ENCODE measurements around the gene CTSE. TPM values are rescaled to one million over a fixed set of nuclear protein-coding genes. Genes with fewer than 3 reads are reported as not detected.

The CTSE gene
- polyA plus RNA-seq, 1 donor (not counting 4 experiments of a cell fraction or from before 2014, with no cell fraction given): 0.33 TPM

DNA sequence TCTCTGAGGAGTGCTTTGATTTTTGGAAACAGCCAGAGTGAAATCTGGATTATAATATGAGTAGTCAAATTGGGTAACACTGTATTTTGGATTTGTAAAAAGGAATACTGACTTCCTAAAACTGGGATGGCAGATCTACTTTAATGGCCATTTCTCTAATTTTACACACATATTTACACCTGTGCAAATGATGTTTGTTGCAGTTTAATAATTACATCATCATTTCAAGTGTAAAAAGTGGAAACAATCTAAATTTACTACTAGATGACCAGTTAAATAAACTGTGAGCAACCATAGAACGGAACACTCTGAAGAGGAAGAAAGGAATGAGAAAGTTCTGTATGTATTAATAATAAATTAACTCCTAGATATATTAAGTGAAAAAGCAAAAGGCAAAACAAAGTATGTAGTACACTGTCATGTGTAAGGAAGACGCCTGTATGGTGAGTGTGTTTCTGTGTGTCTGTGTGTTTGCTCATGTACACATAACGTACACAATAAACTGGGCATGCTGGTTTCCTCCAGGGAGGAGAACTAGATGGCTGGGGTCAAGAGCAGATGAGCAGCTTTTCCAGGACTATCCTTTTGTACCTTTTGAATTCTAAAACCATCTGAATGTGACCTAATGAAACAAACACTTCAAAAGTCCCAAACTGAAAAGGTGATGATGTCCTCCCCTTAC is 26.4 kb upstream of the CTSE start:
- FAIRE-seq (no peak), DNase-seq (ENCODE audit: low read depth, low spot score) (no peak)
- Histone ChIP-seq H3K4me3 (ENCODE audit: control insufficient read depth in 2 of 3, extremely low read depth in 1 of 3, insufficient read depth in 2 of 3, low read depth in 1 of 3, low read length in 3 of 3) (no peak overlapping the region), H3K36me3 (ENCODE audit: control insufficient read depth in 2 of 2, extremely low read depth in 1 of 2, insufficient read depth in 2 of 2, low read length in 2 of 2) (no peaks in the 10 kb centered on the region), H4K20me1 (ENCODE audit: control insufficient read depth, extremely low read depth, insufficient read depth, low read length) (no peaks in the 10 kb centered on the region), H2AFZ (ENCODE audit: control insufficient read depth, low read length) (no peak overlapping the region), H3K4me1 (ENCODE audit: control insufficient read depth, extremely low read depth, insufficient read depth, low read length) (peaks cover 7% of the 10 kb centered on the region), H3K9ac (ENCODE audit: control insufficient read depth, extremely low read depth, insufficient read depth, low read length) (no peak overlapping the region), H3K9me1 (ENCODE audit: control insufficient read depth, extremely low read depth, insufficient read depth, low read length) (no peaks in the 10 kb centered on the region), H3K4me2 (ENCODE audit: control insufficient read depth, extremely low read depth, insufficient read depth, low read depth, low read length) (no peak overlapping the region), H3K27me3 (ENCODE audit: control insufficient read depth, extremely low read depth, insufficient read depth, low read length) (no peaks in the 10 kb centered on the region), H3K9me3 (ENCODE audit: control insufficient read depth, low read depth, low read length) (no peaks in the 10 kb centered on the region), H3K79me2 (ENCODE audit: control insufficient read depth, insufficient read depth, low read length) (no peaks in the 10 kb centered on the region), H3K27ac (ENCODE audit: control insufficient read depth, insufficient read depth, low read length) (no peak overlapping the region)
- TF ChIP-seq EZH2 (IDR thresholded peaks at IDR 0.05; ENCODE audit: low read length): no peak
- TF ChIP-seq, protein P1, sequence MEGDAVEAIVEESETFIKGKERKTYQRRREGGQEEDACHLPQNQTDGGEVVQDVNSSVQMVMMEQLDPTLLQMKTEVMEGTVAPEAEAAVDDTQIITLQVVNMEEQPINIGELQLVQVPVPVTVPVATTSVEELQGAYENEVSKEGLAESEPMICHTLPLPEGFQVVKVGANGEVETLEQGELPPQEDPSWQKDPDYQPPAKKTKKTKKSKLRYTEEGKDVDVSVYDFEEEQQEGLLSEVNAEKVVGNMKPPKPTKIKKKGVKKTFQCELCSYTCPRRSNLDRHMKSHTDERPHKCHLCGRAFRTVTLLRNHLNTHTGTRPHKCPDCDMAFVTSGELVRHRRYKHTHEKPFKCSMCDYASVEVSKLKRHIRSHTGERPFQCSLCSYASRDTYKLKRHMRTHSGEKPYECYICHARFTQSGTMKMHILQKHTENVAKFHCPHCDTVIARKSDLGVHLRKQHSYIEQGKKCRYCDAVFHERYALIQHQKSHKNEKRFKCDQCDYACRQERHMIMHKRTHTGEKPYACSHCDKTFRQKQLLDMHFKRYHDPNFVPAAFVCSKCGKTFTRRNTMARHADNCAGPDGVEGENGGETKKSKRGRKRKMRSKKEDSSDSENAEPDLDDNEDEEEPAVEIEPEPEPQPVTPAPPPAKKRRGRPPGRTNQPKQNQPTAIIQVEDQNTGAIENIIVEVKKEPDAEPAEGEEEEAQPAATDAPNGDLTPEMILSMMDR (optimal IDR thresholded peaks at IDR 0.05 in 1 of 3, IDR thresholded peaks at IDR 0.05 in 1 of 3, conservative IDR thresholded peaks at IDR 0.05 in 1 of 3; ENCODE audit: extremely low read depth in 1 of 3, insufficient read depth in 2 of 3, low read length in 3 of 3): no peak
- dilution Hi-C loops (cut with MboI; ENCODE audit: extremely low pct_ligation_motif_present, low sequenced_read_pairs): no loop called here

DNA sequence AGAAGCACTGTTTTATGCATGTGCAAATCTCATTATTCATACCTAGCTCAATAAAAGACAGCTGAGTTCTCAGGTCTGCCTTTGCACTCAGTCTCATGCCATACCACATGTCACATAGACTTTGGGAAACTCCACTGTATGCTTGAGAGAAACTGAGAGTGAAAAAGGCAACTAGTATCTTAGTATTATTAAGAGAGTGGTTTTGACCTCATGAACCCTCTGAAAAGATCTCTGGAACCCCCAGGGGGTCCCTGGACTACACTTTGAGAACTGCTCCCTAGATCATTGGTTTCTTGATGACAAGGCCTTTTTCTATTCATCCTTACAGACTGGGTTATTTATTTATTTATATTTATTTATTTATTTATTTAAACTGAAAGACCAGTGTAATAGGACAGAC is 25.6 kb upstream of the CTSE start:
- H3K36me3 ChIP-seq (ENCODE audit: control insufficient read depth in 2 of 2, extremely low read depth in 1 of 2, insufficient read depth in 2 of 2, low read length in 2 of 2): no peaks in the 10 kb centered on the region
- no peak overlapping the region for H3K27ac ChIP-seq (ENCODE audit: control insufficient read depth, insufficient read depth, low read length)
- no peak overlapping the region for H2AFZ ChIP-seq (ENCODE audit: control insufficient read depth, low read length)
- FAIRE-seq: no peak
- no peak overlapping the region for H3K4me3 ChIP-seq (ENCODE audit: control insufficient read depth in 2 of 3, extremely low read depth in 1 of 3, insufficient read depth in 2 of 3, low read depth in 1 of 3, low read length in 3 of 3)
- H3K9me3 ChIP-seq (ENCODE audit: control insufficient read depth, low read depth, low read length): no peaks in the 10 kb centered on the region
- no peak for DNase-seq (ENCODE audit: low read depth, low spot score)
- H3K9me1 ChIP-seq (ENCODE audit: control insufficient read depth, extremely low read depth, insufficient read depth, low read length): no peaks in the 10 kb centered on the region
- H3K27me3 ChIP-seq (ENCODE audit: control insufficient read depth, extremely low read depth, insufficient read depth, low read length): no peaks in the 10 kb centered on the region
- TF ChIP-seq, protein P1 (optimal IDR thresholded peaks at IDR 0.05 in 1 of 3, IDR thresholded peaks at IDR 0.05 in 1 of 3, conservative IDR thresholded peaks at IDR 0.05 in 1 of 3; ENCODE audit: extremely low read depth in 1 of 3, insufficient read depth in 2 of 3, low read length in 3 of 3): no peak
- no peak for TF ChIP-seq EZH2 (IDR thresholded peaks at IDR 0.05; ENCODE audit: low read length)
- H3K79me2 ChIP-seq (ENCODE audit: control insufficient read depth, insufficient read depth, low read length): no peaks in the 10 kb centered on the region
- no peak overlapping the region for H3K9ac ChIP-seq (ENCODE audit: control insufficient read depth, extremely low read depth, insufficient read depth, low read length)
- H3K4me1 ChIP-seq (ENCODE audit: control insufficient read depth, extremely low read depth, insufficient read depth, low read length): peaks cover 7% of the 10 kb centered on the region
- H4K20me1 ChIP-seq (ENCODE audit: control insufficient read depth, extremely low read depth, insufficient read depth, low read length): no peaks in the 10 kb centered on the region
- dilution Hi-C loops (cut with MboI; ENCODE audit: extremely low pct_ligation_motif_present, low sequenced_read_pairs): no loop called here
- H3K4me2 ChIP-seq (ENCODE audit: control insufficient read depth, extremely low read depth, insufficient read depth, low read depth, low read length): no peak overlapping the region
